HL-60 (cell line): ENCODE results near the gene SUGT1.
"Not testable (repeated sequence)": the region's sequence is repeated elsewhere in the genome, so short reads cannot be mapped to it uniquely, and the experiment has no call there.

Experiments used
- DNase-seq, 2 experiments: peaks; one replicate each; pipeline ENCODE4 v3.0.0-alpha.2; 2010 to 2020; ENCODE audit warnings: low read depth in 1 of 2, low spot score in 1 of 2
- H3K27ac ChIP-seq: fragments of 250-450 bp; sonication (Bioruptor Pico); replicated peaks from 2 replicates; pipeline ENCODE4 v1.5.1; 2020; ENCODE audit warnings: mild to moderate bottlenecking, moderate library complexity
- H3K27me3 ChIP-seq: fragments of 250-450 bp; sonication (Bioruptor Pico); 2 replicates; pipeline ENCODE4 v1.5.1; 2021; ENCODE audit warnings: mild to moderate bottlenecking, moderate library complexity; ENCODE audit not compliant: insufficient read depth, poor library complexity, severe bottlenecking
- H3K4me3 ChIP-seq: replicated peaks from 2 replicates; pipeline ENCODE4 v1.5.1; 2011; ENCODE audit warnings: mild to moderate bottlenecking, control low read depth, low read length; ENCODE audit not compliant: insufficient read depth
- GABPA ChIP-seq: IDR thresholded peaks from 2 replicates; pipeline ENCODE4 v1.6.1; 2012; ENCODE audit warnings: low read depth
- POLR2AphosphoS5 ChIP-seq: IDR thresholded peaks from 2 replicates; pipeline ENCODE4 v1.6.1; 2012; ENCODE audit warnings: low read depth
- SPI1 ChIP-seq: IDR thresholded peaks from 2 replicates; pipeline ENCODE4 v1.6.1; 2012; ENCODE audit warnings: low read depth, mild to moderate bottlenecking, borderline replicate concordance
- long read RNA-seq: library from polyadenylated mRNA; unstranded; transcript quantifications from one replicate; pipeline ENCODE4 v2.0.0, GENCODE V29; 2020
- TF ChIP-seq, protein P1 (sequence below): IDR thresholded peaks from 2 replicates; pipeline ENCODE4 v1.6.1; 2012; ENCODE audit warnings: low read depth; ENCODE audit not compliant: insufficient replicate concordance
- TF ChIP-seq, protein P2 (sequence below): IDR thresholded peaks from one replicate; pipeline ENCODE4 v1.5.1; 2011; ENCODE audit warnings: low read length, control low read depth, inconsistent platforms; ENCODE audit not compliant: insufficient read depth

Gene SUGT1
- long read RNA-seq, partial matches to known transcripts = 0 of 10 reads
- long read RNA-seq, other reads (novel, unspliced or antisense) = 10 of 10 reads

DNA sequence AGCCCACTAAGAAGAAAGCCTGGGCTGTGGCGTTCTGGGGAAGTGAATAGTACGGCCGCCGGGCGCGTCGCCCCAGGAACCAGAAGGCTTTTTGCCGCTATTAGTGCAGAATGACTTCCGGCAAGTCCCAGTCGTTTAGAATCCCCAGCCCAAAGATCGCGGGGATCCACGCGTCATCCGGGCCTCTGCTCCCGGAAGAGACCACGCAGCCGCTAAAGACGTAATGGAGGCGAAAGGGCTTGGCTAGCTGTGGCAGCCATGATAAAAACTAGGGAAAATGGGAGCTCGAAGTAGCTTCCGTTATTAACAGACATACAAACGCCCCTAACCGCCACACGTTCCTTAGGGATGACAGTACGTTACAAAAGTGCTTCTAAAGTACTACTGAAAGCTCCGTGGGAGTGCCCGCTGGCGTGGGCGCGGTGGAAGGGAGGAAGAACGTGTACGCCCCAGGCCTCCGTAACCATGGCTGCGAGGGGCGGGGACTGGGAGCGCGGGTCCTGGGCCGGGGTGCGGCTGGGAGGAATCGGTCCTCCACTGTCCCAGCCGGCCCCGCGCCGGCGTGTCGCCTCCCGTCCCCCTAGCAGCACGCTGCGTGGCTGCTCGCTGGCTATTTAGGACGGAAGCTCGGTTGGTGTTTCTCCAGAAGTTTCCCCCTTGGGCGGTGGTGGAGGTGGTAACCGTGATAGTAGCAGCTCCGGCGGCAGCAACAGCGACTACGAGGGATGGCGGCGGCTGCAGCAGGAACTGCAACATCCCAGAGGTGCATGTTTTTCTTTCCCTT lies at the start of gene SUGT1:
TSS of gene SUGT1 (plus strand) at position 641 of the 784 bp plus-strand sequence. CDS start at position 726, 85 bp downstream.
- H3K4me3 ChIP-seq = peak within 1 kb of the TSS; percentile 79
- TF ChIP-seq, protein P1, sequence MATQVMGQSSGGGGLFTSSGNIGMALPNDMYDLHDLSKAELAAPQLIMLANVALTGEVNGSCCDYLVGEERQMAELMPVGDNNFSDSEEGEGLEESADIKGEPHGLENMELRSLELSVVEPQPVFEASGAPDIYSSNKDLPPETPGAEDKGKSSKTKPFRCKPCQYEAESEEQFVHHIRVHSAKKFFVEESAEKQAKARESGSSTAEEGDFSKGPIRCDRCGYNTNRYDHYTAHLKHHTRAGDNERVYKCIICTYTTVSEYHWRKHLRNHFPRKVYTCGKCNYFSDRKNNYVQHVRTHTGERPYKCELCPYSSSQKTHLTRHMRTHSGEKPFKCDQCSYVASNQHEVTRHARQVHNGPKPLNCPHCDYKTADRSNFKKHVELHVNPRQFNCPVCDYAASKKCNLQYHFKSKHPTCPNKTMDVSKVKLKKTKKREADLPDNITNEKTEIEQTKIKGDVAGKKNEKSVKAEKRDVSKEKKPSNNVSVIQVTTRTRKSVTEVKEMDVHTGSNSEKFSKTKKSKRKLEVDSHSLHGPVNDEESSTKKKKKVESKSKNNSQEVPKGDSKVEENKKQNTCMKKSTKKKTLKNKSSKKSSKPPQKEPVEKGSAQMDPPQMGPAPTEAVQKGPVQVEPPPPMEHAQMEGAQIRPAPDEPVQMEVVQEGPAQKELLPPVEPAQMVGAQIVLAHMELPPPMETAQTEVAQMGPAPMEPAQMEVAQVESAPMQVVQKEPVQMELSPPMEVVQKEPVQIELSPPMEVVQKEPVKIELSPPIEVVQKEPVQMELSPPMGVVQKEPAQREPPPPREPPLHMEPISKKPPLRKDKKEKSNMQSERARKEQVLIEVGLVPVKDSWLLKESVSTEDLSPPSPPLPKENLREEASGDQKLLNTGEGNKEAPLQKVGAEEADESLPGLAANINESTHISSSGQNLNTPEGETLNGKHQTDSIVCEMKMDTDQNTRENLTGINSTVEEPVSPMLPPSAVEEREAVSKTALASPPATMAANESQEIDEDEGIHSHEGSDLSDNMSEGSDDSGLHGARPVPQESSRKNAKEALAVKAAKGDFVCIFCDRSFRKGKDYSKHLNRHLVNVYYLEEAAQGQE = peak; percentile 42
- TF ChIP-seq GABPA (peak; percentile 92), POLR2AphosphoS5 (peak; percentile 85), SPI1 (peak; percentile 38; the same call in 1 of the 2 replicates)
- TF ChIP-seq, protein P2, sequence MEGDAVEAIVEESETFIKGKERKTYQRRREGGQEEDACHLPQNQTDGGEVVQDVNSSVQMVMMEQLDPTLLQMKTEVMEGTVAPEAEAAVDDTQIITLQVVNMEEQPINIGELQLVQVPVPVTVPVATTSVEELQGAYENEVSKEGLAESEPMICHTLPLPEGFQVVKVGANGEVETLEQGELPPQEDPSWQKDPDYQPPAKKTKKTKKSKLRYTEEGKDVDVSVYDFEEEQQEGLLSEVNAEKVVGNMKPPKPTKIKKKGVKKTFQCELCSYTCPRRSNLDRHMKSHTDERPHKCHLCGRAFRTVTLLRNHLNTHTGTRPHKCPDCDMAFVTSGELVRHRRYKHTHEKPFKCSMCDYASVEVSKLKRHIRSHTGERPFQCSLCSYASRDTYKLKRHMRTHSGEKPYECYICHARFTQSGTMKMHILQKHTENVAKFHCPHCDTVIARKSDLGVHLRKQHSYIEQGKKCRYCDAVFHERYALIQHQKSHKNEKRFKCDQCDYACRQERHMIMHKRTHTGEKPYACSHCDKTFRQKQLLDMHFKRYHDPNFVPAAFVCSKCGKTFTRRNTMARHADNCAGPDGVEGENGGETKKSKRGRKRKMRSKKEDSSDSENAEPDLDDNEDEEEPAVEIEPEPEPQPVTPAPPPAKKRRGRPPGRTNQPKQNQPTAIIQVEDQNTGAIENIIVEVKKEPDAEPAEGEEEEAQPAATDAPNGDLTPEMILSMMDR = peak; percentile 66
- peak within 1 kb of the TSS; percentile 94 for H3K27ac ChIP-seq
- DNase-seq = peak; percentile 84 to 99
- H3K27me3 ChIP-seq = no peaks in the 10 kb centered on the region

DNA sequence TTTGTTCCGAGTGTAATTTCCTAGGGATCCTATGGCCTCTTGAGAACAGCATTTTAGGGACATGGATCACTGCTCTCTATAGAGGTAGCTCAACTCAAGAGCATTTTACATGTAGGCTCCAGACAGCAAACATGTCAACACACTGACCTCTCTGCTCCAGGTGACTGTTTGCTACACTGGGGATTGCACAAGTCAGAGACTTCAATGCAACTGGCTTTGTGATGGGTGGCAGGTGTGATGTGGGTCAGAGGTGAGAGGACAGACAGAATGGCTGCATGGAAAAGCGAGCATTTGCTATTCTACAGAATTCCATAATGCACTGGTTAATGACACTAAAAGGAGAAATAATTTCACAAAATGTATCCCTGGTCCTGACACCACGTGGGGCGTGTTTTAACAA lies 49.3 kb upstream of the SUGT1 start:
- not testable (repeated sequence) for H3K27me3 ChIP-seq, H3K27ac ChIP-seq, DNase-seq, H3K4me3 ChIP-seq

DNA sequence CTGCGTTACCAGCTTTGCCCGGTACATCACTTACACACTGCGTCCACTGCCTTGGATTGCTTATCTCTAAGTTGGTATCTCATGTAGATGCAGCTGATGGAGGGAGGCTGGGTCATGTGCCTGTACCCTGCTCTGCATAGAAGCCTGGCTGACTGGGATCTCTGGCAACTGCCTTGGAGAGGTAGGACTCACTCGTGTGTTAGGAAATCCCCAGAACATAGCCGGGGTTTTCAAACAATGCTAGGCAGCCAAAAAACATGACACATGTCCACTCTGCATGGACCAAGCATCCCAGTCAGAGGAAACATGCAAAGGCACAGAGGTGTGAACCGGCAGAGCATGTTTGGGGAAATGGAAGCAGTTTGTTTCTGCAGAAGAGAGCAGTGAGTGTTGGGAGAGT lies 46.5 kb upstream of the SUGT1 start:
- not testable (repeated sequence) for DNase-seq, H3K27me3 ChIP-seq, H3K27ac ChIP-seq, H3K4me3 ChIP-seq

DNA sequence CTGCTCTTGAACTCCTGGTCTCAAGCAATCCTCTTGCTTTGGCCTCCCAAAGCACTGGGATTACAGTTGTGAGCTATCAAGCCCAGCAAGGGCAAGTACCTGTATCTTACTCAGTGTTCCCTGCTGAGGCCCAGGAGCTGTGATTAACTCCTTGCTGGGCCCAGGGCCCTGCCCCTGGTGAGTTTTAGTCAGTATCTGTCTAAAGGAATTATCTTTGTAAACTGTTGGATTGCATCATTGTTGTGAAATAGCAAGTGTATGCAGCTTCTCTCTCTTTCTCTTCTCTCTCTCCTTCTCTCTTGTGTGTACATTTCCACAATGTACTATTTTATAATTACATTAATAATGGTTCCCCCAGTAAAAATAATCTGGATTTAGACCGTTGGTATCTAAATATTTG lies 45.8 kb upstream of the SUGT1 start:
- H3K27me3 ChIP-seq, H3K4me3 ChIP-seq: not testable (repeated sequence)
- H3K27ac ChIP-seq = peak overlapping the region; percentile 33
- peak in 1 of 2 experiments; percentile 56 for DNase-seq

DNA sequence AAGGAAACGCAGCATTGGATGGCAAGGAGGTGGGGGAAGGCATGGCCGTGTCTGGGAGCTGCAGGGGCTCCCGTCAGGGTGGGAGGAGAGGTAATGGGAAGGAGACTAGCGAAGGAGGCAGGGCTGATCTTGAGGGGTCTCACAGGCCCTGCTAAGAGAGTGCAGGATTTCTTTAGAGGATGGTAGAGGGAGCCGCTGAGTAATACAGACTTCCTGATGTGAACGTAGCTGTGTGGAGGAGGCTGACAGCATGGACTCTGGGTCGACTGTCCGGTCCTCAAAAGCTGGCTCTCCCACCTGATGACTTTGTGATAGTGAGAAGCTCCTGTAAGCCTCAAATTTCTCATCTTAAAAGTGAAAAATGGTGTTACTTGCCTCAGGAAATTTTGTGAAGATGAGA lies 44.5 kb upstream of the SUGT1 start:
- DNase-seq, H3K4me3 ChIP-seq, H3K27me3 ChIP-seq: not testable (repeated sequence)
- peak overlapping the region; percentile 33; the same call in 1 of the 2 replicates for H3K27ac ChIP-seq

DNA sequence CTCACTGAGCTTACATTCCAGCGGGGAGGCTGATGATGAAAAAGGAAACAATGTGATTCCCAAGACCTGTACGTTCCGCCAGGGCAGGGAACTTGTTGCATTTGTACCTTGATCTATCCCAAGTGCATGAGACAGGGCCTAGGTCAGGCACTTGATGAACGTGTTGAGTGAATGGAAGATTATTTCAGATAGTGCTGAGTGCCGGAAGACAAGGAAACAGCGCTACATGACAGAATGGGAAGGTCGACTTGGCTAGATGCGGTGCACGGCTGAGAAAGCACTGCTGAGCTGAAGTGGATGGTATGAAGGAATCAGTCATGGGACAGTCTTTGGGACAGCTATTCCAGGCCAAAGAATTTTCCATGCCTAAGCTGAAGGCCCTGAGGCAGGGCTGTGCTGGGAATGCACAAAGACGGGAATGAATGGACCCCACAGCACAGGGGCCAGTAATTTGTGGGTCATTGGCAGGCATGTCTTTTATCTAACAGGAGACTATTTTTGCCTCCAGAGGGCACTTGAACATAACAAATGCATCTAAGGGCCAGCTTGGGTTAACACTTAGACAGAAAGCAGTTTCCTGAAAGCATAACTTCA lies 43.5 kb upstream of the SUGT1 start:
- DNase-seq = peak in 1 of 2 experiments; percentile 63
- H3K27ac ChIP-seq, H3K4me3 ChIP-seq, H3K27me3 ChIP-seq: not testable (repeated sequence)
- TF ChIP-seq, protein P2 = peak; percentile 18

DNA sequence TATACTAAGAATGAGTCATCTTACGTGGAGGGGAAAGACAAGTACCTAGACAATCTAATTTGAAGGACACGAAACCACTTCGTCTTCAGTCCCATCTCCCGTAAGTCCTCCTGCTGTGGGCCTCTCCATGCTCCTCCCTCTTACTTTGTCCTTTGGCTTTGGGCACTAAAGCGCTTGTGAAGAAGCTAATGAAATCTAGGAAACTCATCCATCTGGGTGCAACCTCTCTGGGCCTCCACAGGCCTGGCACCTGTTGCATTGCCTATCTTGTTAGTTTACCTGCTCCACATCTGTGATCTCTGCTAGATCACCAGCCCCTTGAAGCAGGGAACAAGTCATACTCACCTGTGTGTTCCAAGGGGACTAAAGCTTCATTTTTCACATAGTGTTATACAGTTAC lies 42.5 kb upstream of the SUGT1 start:
- H3K27ac ChIP-seq, DNase-seq, H3K4me3 ChIP-seq, H3K27me3 ChIP-seq: not testable (repeated sequence)
